Right kidney (tissue), 1 donor: Measurements from ENCODE around the gene EPB41L2.
"Not testable (repeated sequence)": the region's sequence is repeated elsewhere in the genome, so short reads cannot be mapped to it uniquely, and the experiment has no call there.

Experiments
- DNase-seq: peaks from one replicate; pipeline ENCODE4 v3.0.0-alpha.2; 2016

The EPB41L2 gene

GRCh38 chr6:131037194-131037897, 25.7 kb downstream of the EPB41L2 start:
- no peak for DNase-seq

- DNase-seq: no peak
Measured at GRCh38 chr6:131036601-131037000, 26.4 kb downstream of the EPB41L2 start.

- DNase-seq: no peak
Measured at GRCh38 chr6:131036143-131036542, 26.9 kb downstream of the EPB41L2 start.

- no peak for DNase-seq
Measured at GRCh38 chr6:131035582-131035981, 27.5 kb downstream of the EPB41L2 start.

- no peak for DNase-seq
Measured at GRCh38 chr6:131033631-131034030, 29.4 kb downstream of the EPB41L2 start.

GRCh38 chr6:131029626-131030297, 33.3 kb downstream of the EPB41L2 start:
- no peak for DNase-seq

GRCh38 chr6:131027326-131027725, 35.7 kb downstream of the EPB41L2 start:
- no peak for DNase-seq

- no peak for DNase-seq
Measured at GRCh38 chr6:131026243-131026642, 36.8 kb downstream of the EPB41L2 start.

- DNase-seq: no peak
Measured at GRCh38 chr6:131024565-131024964, 38.5 kb downstream of the EPB41L2 start.

- no peak for DNase-seq
Measured at GRCh38 chr6:131023834-131024504, 39.1 kb downstream of the EPB41L2 start.

GRCh38 chr6:131022691-131023090, 40.4 kb downstream of the EPB41L2 start:
- no peak for DNase-seq

- DNase-seq: no peak
Measured at GRCh38 chr6:131017962-131018361, 45.1 kb downstream of the EPB41L2 start.

- DNase-seq: no peak
Measured at GRCh38 chr6:131015630-131016263, 47.3 kb downstream of the EPB41L2 start.

- no peak for DNase-seq
Measured at GRCh38 chr6:131015025-131015591, 47.9 kb downstream of the EPB41L2 start.

- no peak for DNase-seq
Measured at GRCh38 chr6:131014080-131014776, 48.8 kb downstream of the EPB41L2 start.

GRCh38 chr6:131013495-131013894, 49.5 kb downstream of the EPB41L2 start:
- DNase-seq: no peak

- DNase-seq: no peak
Measured at GRCh38 chr6:131009790-131010189, 53.3 kb downstream of the EPB41L2 start.

- DNase-seq: not testable (repeated sequence)
Measured at GRCh38 chr6:131008965-131009364, 54.1 kb downstream of the EPB41L2 start.

GRCh38 chr6:131007964-131008363, 55.1 kb downstream of the EPB41L2 start:
- DNase-seq: not testable (repeated sequence)

- DNase-seq: no peak
Measured at GRCh38 chr6:131007286-131007685, 55.8 kb downstream of the EPB41L2 start.

- DNase-seq: no peak
Measured at GRCh38 chr6:131005439-131006016, 57.5 kb downstream of the EPB41L2 start.

GRCh38 chr6:131004936-131005335, 58.1 kb downstream of the EPB41L2 start:
- DNase-seq: no peak
